Cardiac muscle cell (in vitro differentiated cells and primary cell): ENCODE measurements around the gene CNTN5. TPM values are rescaled to one million over a fixed set of nuclear protein-coding genes. Genes with fewer than 3 reads are reported as not detected.
"Not testable (repeated sequence)": the region's sequence is repeated elsewhere in the genome, so short reads cannot be mapped to it uniquely, and the experiment has no call there.

Experiments
- DNase-seq, 2 donors: peaks; one replicate each; pipeline versions ENCODE4 v3.0.0 to v3.0.0-alpha.2; 2010 to 2017; ENCODE audit warnings: low read depth in 1 of 2, low spot score in 1 of 2
- H3K27ac ChIP-seq: fragments of 200-600 bp; sonication (generic); 2 replicates; pipeline ENCODE4 v1.5.1; 2016
- H3K27me3 ChIP-seq: fragments of 200-600 bp; sonication (generic); 2 replicates; pipeline ENCODE4 v1.6.0; 2016; ENCODE audit warnings: control low read depth
- H3K36me3 ChIP-seq: fragments of 200-600 bp; sonication (generic); 2 replicates; pipeline ENCODE4 v1.5.1; 2016; ENCODE audit warnings: control low read depth
- H3K4me1 ChIP-seq: fragments of 200-600 bp; sonication (generic); 2 replicates; pipeline ENCODE4 v1.8.1; 2017; ENCODE audit warnings: low read depth, mild to moderate bottlenecking, mixed run types
- H3K4me3 ChIP-seq: fragments of 200-600 bp; sonication (generic); 2 replicates; pipeline ENCODE4 v1.5.1; 2016; ENCODE audit warnings: mild to moderate bottlenecking
- H3K9me3 ChIP-seq: fragments of 200-600 bp; sonication (generic); 2 replicates; pipeline ENCODE4 v1.5.1; 2017; ENCODE audit warnings: low read depth, mild to moderate bottlenecking, control low read depth
- polyA plus RNA-seq: library from polyadenylated mRNA; unstranded; fragments of >200 nt; fragmentation: Nextera tagmentation; extraction: Ambion mirVana; gene quantifications from 2 replicates; pipeline ENCODE4 v1.2.1, GENCODE V29; 2016
- total RNA-seq: library from RNA; depleted of rRNA; stranded (reverse); fragments of >200 nt; gene quantifications from 2 replicates; pipeline ENCODE4 v1.2.3, GENCODE V29; 2016
- TF ChIP-seq, protein P1 (sequence below): IDR thresholded peaks from 2 replicates; pipeline ENCODE4 v1.5.1; 2012; ENCODE audit warnings: low read depth, mild to moderate bottlenecking, low read length

Gene CNTN5
- total and polyA plus RNA-seq, 2 experiments from 2014 or later = 30.0 to 41.3 TPM

- no peaks in the 10 kb centered on the region for H3K27me3 ChIP-seq
- no peaks in the 10 kb centered on the region for H3K9me3 ChIP-seq
- H3K4me3 ChIP-seq = no peak overlapping the region
These were observed 1214.3 kb downstream of the CNTN5 start for GRCh38 chr11:100235085-100235484.

GRCh38 chr11:100240025-100240539, 1219.3 kb downstream of the CNTN5 start:
- Histone ChIP-seq H3K4me1 (no peaks in the 10 kb centered on the region), H3K27me3 (no peaks in the 10 kb centered on the region), H3K9me3 (no peaks in the 10 kb centered on the region), H3K27ac (no peak overlapping the region), H3K4me3 (no peak overlapping the region), H3K36me3 (no peaks in the 10 kb centered on the region)
- TF ChIP-seq, protein P1, sequence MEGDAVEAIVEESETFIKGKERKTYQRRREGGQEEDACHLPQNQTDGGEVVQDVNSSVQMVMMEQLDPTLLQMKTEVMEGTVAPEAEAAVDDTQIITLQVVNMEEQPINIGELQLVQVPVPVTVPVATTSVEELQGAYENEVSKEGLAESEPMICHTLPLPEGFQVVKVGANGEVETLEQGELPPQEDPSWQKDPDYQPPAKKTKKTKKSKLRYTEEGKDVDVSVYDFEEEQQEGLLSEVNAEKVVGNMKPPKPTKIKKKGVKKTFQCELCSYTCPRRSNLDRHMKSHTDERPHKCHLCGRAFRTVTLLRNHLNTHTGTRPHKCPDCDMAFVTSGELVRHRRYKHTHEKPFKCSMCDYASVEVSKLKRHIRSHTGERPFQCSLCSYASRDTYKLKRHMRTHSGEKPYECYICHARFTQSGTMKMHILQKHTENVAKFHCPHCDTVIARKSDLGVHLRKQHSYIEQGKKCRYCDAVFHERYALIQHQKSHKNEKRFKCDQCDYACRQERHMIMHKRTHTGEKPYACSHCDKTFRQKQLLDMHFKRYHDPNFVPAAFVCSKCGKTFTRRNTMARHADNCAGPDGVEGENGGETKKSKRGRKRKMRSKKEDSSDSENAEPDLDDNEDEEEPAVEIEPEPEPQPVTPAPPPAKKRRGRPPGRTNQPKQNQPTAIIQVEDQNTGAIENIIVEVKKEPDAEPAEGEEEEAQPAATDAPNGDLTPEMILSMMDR = no peak
- no peak for DNase-seq

More at GRCh38 chr11:100235085-100235484, 1214.3 kb downstream of the CNTN5 start:
- no peaks in the 10 kb centered on the region for H3K4me1 ChIP-seq
- TF ChIP-seq, protein P1 = no peak
- H3K27ac ChIP-seq = no peak overlapping the region
- H3K36me3 ChIP-seq = no peaks in the 10 kb centered on the region
- DNase-seq = no peak

GRCh38 chr11:100247704-100248103, 1227.0 kb downstream of the CNTN5 start:
- TF ChIP-seq, protein P1 = no peak

DNA sequence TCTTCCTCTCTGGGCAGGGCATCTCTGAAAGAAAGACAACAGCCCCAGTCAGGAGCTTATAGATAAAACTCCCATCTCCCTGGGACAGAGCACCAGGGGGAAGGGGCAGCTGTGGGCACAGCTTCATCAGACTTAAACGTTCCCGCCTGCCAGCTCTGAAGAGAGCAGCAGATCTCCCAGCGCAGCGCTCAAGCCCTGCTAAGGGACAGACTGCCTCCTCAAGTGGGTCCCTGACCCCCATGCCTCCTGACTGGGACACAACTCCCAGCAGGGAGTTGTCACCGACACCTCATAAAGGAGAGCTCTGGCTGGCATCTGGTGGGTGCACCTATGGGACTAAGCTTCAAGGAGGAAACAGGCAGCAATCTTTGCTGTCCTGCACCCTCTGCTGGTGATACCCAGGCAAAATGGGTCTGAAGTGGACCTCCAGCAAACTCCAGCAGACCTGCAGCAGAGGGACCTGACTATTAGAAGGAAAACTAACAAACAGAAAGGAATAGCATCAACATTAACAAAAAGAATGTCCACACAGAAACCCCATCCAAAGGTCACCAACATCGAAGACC, 1236.6 kb downstream of the CNTN5 start:
- DNase-seq, H3K27ac ChIP-seq, H3K36me3 ChIP-seq, H3K4me1 ChIP-seq, H3K9me3 ChIP-seq, H3K27me3 ChIP-seq, H3K4me3 ChIP-seq: not testable (repeated sequence)

More at GRCh38 chr11:100247704-100248103, 1227.0 kb downstream of the CNTN5 start:
- H3K27ac ChIP-seq = no peak overlapping the region
- H3K4me3 ChIP-seq = no peak overlapping the region
- no peaks in the 10 kb centered on the region for H3K36me3 ChIP-seq
- H3K9me3 ChIP-seq = no peaks in the 10 kb centered on the region
- no peaks in the 10 kb centered on the region for H3K27me3 ChIP-seq
- no peaks in the 10 kb centered on the region for H3K4me1 ChIP-seq
- DNase-seq = no peak

DNA sequence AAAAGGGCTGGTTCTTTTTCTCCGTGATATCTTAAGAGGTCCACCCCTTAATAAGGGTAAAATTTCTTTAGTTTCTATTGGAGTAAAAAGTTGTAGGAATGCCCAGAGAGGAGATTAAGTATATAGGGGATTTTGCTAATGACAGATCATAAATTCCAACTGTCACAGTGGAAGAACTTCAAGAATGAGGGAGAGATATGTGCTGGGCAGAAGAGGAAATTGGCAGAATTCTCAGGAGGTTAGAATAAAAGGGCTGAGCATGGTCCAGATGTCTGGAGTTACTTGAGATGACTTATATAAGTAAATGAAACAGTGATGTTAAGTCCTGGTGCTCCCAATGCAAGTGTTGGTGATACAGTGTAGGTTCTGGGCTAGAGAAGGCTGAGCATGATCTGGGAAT, 1248.8 kb downstream of the CNTN5 start:
- TF ChIP-seq, protein P1 = no peak
- H3K36me3 ChIP-seq = no peaks in the 10 kb centered on the region
- no peaks in the 10 kb centered on the region for H3K27me3 ChIP-seq
- no peaks in the 10 kb centered on the region for H3K4me1 ChIP-seq
- H3K4me3 ChIP-seq = no peak overlapping the region
- no peaks in the 10 kb centered on the region for H3K9me3 ChIP-seq
- no peak overlapping the region for H3K27ac ChIP-seq
- DNase-seq = no peak

- no peak for DNase-seq
These were observed 1252.5 kb downstream of the CNTN5 start for GRCh38 chr11:100273066-100273815.

DNA sequence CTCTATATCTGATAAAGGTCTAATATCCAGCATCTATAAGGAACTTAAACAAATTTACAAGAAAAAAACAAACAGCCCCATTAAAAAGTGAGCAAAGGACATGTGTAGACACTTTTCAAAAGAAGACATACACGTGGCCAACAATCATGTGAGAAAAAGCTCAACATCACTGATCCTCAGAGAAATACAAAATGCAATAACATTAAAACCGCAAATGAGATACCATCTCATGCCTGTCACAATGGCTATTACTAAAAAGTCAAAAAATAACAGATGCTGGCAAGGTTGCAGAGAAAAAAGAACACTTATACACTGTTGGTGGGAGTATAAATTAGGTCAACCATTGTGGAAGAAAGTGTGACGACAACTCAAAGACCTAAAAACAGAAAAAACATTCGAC, 1253.7 kb downstream of the CNTN5 start:
- DNase-seq, H3K9me3 ChIP-seq, H3K4me3 ChIP-seq, H3K36me3 ChIP-seq, H3K27ac ChIP-seq, H3K27me3 ChIP-seq, H3K4me1 ChIP-seq: not testable (repeated sequence)

More at GRCh38 chr11:100273066-100273815, 1252.5 kb downstream of the CNTN5 start:
- Histone ChIP-seq H3K36me3 (no peaks in the 10 kb centered on the region), H3K27me3 (no peaks in the 10 kb centered on the region), H3K4me3 (no peak overlapping the region), H3K27ac (no peak overlapping the region), H3K9me3 (no peaks in the 10 kb centered on the region), H3K4me1 (no peaks in the 10 kb centered on the region)
- TF ChIP-seq, protein P1 = no peak
